Activated effector memory CD4-positive, alpha-beta T cell treated with anti-CD3 and anti-CD28 coated beads, Interleukin-2, amount 50 U/mL, for 16 hours (primary cell): Measurements from ENCODE around the gene BEX1.
"Not testable (repeated sequence)": the region's sequence is repeated elsewhere in the genome, so short reads cannot be mapped to it uniquely, and the experiment has no call there.

Experiments
- DNase-seq: peaks from one replicate; pipeline ENCODE4 v3.0.0-alpha.2; 2020

BEX1 gene

GRCh38 chrX:103063918-103064434, at the start of gene BEX1:
Gene BEX1 (minus strand): TSS chrX:103064171. CDS start chrX:103063274, 897 bp downstream.
- DNase-seq, result no peak

- DNase-seq, result not testable (repeated sequence)
Observed at GRCh38 chrX:103109497-103109896, 45.5 kb upstream of the BEX1 start.

GRCh38 chrX:103107836-103108235, 43.9 kb upstream of the BEX1 start:
- no peak for DNase-seq

DNA sequence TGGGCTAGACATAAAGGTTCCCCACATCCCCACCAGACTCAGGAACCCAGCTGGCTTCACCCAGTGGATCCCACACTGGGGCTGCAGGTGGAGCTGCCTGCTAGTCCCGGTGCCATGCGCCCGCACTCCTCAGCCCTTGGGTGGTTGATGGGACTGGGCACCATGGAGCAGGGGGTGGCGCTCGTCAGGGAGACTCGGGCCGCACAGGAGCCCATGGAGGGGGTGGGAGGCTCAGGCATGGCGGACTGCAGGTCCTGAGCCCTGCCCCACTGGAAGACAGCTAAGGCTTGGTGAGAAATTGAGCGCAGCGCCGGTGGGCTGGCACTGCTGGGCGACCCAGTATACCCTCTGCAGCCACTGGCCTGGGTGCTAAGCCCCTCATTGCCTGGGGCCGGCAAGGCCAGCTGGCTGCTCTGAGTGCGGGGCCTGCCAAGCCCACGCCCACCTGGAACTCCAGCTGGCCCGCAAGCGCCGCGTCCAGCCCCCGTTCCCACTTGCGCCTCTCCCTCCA, 43.3 kb upstream of the BEX1 start:
- not testable (repeated sequence) for DNase-seq

DNA sequence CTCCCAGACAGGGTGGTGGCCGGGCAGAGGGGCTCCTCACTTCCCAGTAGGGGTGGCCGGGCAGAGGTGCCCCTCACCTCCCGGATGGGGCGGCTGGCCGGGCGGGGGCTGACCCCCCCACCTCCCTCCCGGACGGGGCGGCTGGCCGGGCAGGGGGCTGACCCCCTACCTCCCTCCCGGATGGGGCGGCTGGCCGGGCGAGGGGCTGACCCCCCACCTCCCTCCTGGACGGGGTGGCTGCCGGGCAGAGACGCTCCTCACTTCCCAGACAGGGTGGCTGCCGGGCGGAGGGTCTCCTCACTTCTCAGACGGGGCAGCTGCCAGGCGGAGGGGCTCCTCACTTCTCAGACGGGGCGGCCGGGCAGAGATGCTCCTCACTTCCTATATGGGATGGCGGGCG, 40.4 kb upstream of the BEX1 start:
- DNase-seq, result not testable (repeated sequence)

GRCh38 chrX:103103866-103104265, 39.9 kb upstream of the BEX1 start:
- not testable (repeated sequence) for DNase-seq

- DNase-seq, result no peak
Observed at GRCh38 chrX:103101299-103102042, 37.5 kb upstream of the BEX1 start.

GRCh38 chrX:103100484-103100883, 36.5 kb upstream of the BEX1 start:
- no peak for DNase-seq

DNA sequence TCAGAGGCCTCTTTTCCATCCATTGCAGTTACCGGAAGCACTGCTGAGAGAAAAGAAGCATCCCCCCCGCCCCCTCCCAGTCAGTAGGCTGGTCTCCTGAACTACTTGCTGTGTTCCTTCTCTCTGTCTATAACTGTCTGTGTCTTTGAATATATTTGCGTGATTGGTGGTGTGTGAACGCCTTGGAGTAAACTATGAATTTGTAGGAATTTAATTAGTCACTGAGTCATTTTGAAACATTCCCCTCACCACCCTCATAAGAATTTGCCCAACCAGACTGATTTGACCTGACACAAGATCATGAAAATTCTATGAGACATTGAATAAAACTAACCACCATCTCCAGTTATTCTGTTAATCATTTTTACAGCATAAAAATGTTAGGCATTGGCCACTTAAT, 35.7 kb upstream of the BEX1 start:
- DNase-seq, result no peak

GRCh38 chrX:103098488-103098887, 34.5 kb upstream of the BEX1 start:
- DNase-seq, result no peak

GRCh38 chrX:103092942-103093341, 29.0 kb upstream of the BEX1 start, which contains the start of gene NXF3:
Gene NXF3 (minus strand): TSS chrX:103093143. CDS start chrX:103093023, 120 bp downstream.
- no peak for DNase-seq

GRCh38 chrX:103081051-103081450, 17.1 kb upstream of the BEX1 start:
- DNase-seq, result no peak

DNA sequence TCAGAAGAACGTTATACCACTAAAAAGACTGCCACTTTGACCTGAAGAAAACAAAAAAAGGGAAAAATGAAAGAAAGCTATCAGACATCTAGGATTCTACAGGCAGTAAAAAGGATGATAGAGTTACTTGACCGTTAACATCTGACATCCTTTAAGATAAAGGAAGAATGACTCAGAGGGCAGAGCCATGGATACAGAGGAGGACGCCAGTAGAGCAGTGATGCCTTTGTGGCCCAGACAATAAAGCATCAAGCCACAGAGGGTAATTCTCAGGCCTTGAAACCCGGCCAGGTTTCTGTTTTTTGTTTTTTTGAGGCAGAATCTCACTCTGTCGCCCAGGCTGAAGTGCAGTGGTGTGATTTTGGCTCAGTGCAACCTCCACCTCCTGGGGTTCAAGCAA, 9.5 kb upstream of the BEX1 start:
- no peak for DNase-seq

DNA sequence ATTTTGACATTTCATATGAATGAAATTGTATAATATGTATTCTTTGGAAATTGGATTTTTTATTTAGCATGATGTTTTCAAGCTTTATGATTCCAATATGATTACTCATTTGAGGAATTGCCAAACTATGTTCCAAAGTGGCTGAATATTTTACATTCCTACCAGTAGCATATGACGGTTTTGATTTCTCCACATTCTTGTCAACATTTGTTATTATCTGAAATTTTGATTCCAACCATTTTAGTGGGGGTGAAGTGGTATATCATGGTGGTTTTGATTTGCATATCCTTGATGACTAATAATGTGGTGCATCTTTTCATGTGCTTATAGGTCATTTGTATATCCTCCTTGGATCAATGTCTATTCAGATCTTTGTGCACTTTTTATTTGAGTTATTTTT, 2.6 kb upstream of the BEX1 start:
- DNase-seq, result no peak

DNA sequence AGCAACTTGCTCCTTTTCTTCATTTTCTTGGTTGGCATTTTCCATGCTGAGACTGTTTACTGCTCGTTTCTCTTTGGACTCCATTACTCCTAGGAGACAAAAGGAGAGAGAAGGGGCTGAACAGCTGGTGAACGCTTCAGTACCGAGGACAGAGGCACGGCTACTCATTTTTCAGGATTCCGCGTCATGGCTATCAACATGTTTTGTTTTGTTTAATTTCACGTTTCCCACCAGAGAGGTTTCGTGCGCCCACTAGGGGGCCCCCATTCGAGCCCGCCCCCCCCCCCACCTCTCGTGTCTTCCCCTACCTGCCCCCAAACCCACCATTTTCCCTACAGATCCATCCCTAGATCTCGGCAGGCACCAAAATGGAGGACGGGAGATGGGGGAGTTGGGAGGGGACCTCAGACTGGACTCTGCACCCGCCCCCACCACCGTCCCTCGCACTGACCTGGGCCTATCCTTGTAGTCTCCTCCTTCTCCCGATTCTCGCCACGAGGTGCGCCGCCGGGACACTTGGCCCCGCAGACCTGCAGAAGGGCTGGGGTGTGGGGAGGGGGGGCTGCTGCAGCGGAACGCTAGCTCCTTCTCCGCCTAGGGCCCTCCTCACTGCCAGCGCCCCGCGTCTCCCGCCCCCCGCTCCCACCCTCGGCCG, 653 bp downstream of the BEX1 start:
- no peak for DNase-seq

DNA sequence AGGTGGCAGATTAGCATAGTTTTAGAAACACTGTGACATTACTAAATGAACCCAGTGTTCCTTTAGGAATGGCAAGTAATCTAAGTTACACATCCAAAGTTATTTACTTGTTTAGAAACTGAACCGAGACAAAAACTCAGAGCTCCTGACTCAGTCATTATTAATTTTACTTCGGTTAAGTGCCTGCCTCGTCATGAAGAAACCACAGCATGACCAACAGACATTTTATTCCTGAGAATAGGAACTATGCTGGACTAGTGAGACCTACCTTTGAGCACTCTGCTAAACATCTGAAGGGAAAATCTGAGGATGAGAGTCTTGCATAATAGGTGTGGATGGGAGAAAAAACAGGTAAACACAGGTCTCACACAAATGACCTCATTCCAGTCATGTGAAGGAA, 2.5 kb downstream of the BEX1 start:
- DNase-seq, result no peak

GRCh38 chrX:103056902-103057301, 7.1 kb downstream of the BEX1 start:
- no peak for DNase-seq

- DNase-seq, result no peak
Observed at GRCh38 chrX:103052625-103053024, 11.3 kb downstream of the BEX1 start.

DNA sequence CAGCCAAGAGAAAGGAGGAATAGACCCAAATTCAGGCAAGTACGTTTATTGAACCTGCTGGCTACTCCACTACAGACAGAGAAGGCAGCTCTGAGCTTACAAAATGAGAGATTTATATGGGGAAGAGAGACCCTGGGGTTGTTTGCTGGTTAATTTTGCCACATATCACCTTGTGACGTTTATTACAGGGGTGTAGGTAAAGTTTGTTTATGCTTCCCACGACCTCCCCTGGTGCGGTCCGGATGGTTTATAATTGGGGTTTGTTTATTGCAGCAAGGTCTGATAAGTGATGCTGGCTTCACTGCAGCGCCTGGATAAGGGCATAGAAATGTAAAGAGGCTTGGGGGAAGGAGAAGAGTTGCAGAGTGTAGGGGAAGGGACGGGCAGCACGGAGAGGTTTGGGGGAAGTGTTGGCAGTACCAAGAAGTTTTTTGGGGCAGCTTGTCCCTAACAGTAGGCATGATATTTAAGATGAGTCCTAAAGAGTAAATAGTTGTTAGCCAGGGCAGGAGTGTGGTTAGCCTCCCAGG, 12.6 kb downstream of the BEX1 start:
- DNase-seq, result no peak

DNA sequence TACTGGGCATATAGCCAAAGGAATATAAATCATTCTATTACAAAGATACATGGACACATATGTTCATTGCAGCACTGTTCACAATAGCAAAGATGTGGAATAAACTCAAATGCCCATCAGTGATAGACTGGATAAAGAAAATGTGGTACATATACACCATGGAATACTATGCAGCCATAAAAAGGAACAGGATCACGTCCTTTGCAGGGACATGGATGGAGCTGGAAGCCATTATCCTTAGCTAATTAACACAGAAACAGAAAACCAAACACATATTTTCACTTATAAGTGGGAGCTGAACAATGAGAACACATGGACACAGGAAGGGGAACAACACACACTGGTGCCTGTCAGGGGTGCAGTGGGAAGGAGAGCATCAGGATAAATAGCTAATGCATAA, 30.6 kb downstream of the BEX1 start:
- DNase-seq, result not testable (repeated sequence)

- no peak for DNase-seq
Observed at GRCh38 chrX:103017542-103017941, 46.4 kb downstream of the BEX1 start.

DNA sequence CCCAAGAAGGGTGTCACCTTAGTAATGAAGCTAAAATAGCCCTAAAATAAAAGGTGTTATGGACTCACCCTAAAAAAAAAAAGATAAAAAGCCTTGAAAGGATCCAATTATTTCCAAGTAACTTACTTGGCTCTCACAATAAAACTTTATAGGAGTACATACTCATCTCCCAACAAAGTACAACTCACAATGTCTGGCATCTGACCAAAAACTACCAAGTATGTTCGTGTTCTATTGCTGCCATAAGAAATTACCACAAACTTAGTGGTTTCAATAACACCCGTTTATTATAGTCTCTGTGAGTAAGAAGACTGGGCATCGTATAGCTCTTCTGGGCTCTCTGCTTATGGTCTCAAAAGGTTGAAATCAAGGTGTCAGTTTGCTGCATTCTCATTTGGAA, 51.0 kb downstream of the BEX1 start:
- DNase-seq, result no peak
